ENCODE results near the gene LRRC41. TPM values are rescaled to one million over a fixed set of nuclear protein-coding genes. Genes with fewer than 3 reads are reported as not detected.
"Not testable (repeated sequence)": the region's sequence is repeated elsewhere in the genome, so short reads cannot be mapped to it uniquely, and the experiment has no call there.

Gene LRRC41
- total RNA-seq, 1 donor = 123 TPM

DNA sequence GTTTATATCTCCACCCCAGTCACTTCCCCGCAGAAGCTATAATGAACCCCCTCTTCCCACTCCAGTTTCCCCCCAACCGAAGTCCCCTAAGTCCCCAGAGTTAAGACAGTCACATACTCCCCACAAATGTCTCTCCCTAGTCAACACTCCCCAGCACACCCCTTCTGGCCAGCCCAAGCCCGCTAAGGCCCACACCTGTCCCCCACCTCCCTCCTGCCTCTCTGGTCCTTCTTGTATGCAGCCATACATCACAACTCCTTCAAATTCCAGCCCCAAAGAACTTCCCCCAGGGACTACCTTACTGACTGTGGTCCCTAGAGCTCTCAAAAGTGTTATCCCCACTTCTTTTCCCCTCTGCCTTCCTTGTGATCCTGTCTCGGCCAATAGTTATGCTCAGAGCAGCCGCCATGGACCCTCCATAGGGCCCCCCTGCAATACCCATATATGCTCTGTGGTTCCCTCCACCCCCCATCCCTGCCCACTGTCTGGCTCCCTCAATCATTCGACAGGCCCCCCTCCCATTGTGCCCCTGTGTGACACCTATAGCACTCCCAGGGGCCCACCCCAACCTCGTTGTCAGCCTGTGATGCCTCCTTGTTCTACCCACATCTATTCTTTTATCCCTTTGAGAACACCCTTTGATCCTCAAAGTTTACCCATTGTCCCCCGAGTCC lies 39.4 kb upstream of the LRRC41 start:
- no peak for TF ChIP-seq CTCF (IDR thresholded peaks at IDR 0.05; ENCODE audit: insufficient read depth, low read depth, low read length)
- no peak for DNase-seq (ENCODE audit: low read depth)
- no peak overlapping the region for H3K4me3 ChIP-seq (ENCODE audit: low read depth, low read length)

GRCh38 chr1:46342084-46342656 lies 38.8 kb upstream of the LRRC41 start:
- peak; percentile 46 for TF ChIP-seq CTCF (IDR thresholded peaks at IDR 0.05; ENCODE audit: insufficient read depth, low read depth, low read length)
- no peak overlapping the region for H3K4me3 ChIP-seq (ENCODE audit: low read depth, low read length)
- peak; percentile 71 for DNase-seq (ENCODE audit: low read depth)

- H3K4me3 ChIP-seq (ENCODE audit: low read depth, low read length) = peak overlapping the region; percentile 92
- no peak for TF ChIP-seq CTCF (IDR thresholded peaks at IDR 0.05; ENCODE audit: insufficient read depth, low read depth, low read length)
- DNase-seq (ENCODE audit: low read depth) = no peak
These were observed 38.0 kb upstream of the LRRC41 start for GRCh38 chr1:46341222-46342083.

GRCh38 chr1:46340404-46341221 lies 37.2 kb upstream of the LRRC41 start, which contains the start of gene NSUN4:
Gene NSUN4 (plus strand): TSS chr1:46340807. CDS start chr1:46340827, 20 bp downstream.
- peak within 1 kb of the TSS; percentile 92 for H3K4me3 ChIP-seq (ENCODE audit: low read depth, low read length)
- TF ChIP-seq CTCF (IDR thresholded peaks at IDR 0.05; ENCODE audit: insufficient read depth, low read depth, low read length) = peak; percentile 57
- peak; percentile 99 for DNase-seq (ENCODE audit: low read depth)

DNA sequence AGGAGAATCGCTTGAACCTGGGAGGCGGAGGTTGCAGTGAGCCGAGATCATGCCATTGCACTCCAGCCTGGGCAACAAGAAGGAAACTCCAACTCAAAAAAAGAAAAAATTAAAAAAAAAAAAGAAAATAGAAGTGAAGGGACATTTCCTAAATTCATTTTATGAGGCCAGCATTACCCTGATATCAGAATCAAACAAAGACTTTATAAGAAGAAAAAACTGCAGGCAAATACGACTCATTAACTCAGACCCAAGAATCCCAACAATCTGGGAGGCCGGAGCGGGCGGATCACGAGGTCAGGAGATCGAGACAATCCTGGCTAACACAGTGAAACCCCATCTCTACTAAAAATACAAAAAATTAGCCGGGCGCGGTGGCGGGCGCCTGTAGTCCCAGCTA lies 34.0 kb upstream of the LRRC41 start:
- not testable (repeated sequence) for H3K4me3 ChIP-seq (ENCODE audit: low read depth, low read length); DNase-seq (ENCODE audit: low read depth)

- no peak overlapping the region for H3K4me3 ChIP-seq (ENCODE audit: low read depth, low read length)
- no peak for DNase-seq (ENCODE audit: low read depth)
- TF ChIP-seq CTCF (IDR thresholded peaks at IDR 0.05; ENCODE audit: insufficient read depth, low read depth, low read length) = no peak
These were observed 31.7 kb upstream of the LRRC41 start for GRCh38 chr1:46335081-46335480.

Data from fibroblast of villous mesenchyme (primary cell).